Measurements from ENCODE around the gene TMEM9B. TPM values are rescaled to one million over a fixed set of nuclear protein-coding genes. Genes with fewer than 3 reads are reported as not detected.
"Not testable (repeated sequence)": the region's sequence is repeated elsewhere in the genome, so short reads cannot be mapped to it uniquely, and the experiment has no call there.

Gene TMEM9B
- total RNA-seq, 1 donor, result 13.2 TPM

GRCh38 chr11:8979365-8979764 is 15.1 kb upstream of the TMEM9B start:
- not testable (repeated sequence) for DNase-seq (ENCODE audit: low read depth in 2 of 3, low spot score in 2 of 3)

- no peak for DNase-seq (ENCODE audit: low read depth in 2 of 3, low spot score in 2 of 3)
Measured at GRCh38 chr11:8973121-8973520, 8.9 kb upstream of the TMEM9B start.

GRCh38 chr11:8971924-8972316 is 7.7 kb upstream of the TMEM9B start:
- no peak for DNase-seq (ENCODE audit: low read depth in 2 of 3, low spot score in 2 of 3)

- no peak for DNase-seq (ENCODE audit: low read depth in 2 of 3, low spot score in 2 of 3)
Measured at GRCh38 chr11:8971196-8971923, 7.1 kb upstream of the TMEM9B start.

GRCh38 chr11:8967184-8967583 is 2.9 kb upstream of the TMEM9B start:
- no peak for DNase-seq (ENCODE audit: low read depth in 2 of 3, low spot score in 2 of 3)

GRCh38 chr11:8963569-8964323 is 496 bp downstream of the TMEM9B start:
- peak in 2 of 3 donors; percentile 74 to 77 for DNase-seq (ENCODE audit: low read depth in 2 of 3, low spot score in 2 of 3)

GRCh38 chr11:8962841-8963240 is 1.4 kb downstream of the TMEM9B start:
- no peak for DNase-seq (ENCODE audit: low read depth in 2 of 3, low spot score in 2 of 3)

GRCh38 chr11:8961401-8961800 is 2.8 kb downstream of the TMEM9B start:
- DNase-seq (ENCODE audit: low read depth in 2 of 3, low spot score in 2 of 3), result no peak

- DNase-seq (ENCODE audit: low read depth in 2 of 3, low spot score in 2 of 3), result peak in 2 of 3 donors; percentile 66 to 79
Measured at GRCh38 chr11:8959546-8960166, 4.6 kb downstream of the TMEM9B start.

- DNase-seq (ENCODE audit: low read depth in 2 of 3, low spot score in 2 of 3), result no peak
Measured at GRCh38 chr11:8956860-8957259, 7.4 kb downstream of the TMEM9B start.

GRCh38 chr11:8948886-8949285 is 15.4 kb downstream of the TMEM9B start:
- DNase-seq (ENCODE audit: low read depth in 2 of 3, low spot score in 2 of 3), result peak in 2 of 3 donors; percentile 18 to 41

GRCh38 chr11:8947230-8947943 is 16.9 kb downstream of the TMEM9B start:
- DNase-seq (ENCODE audit: low read depth in 2 of 3, low spot score in 2 of 3), result no peak

- DNase-seq (ENCODE audit: low read depth in 2 of 3, low spot score in 2 of 3), result no peak
Measured at GRCh38 chr11:8942518-8943066, 21.6 kb downstream of the TMEM9B start, which contains the start of gene ASCL3. Gene ASCL3 (minus strand): TSS chr11:8943016. CDS start chr11:8938161, 4,855 bp downstream.

- no peak for DNase-seq (ENCODE audit: low read depth in 2 of 3, low spot score in 2 of 3)
Measured at GRCh38 chr11:8941341-8942103, 22.7 kb downstream of the TMEM9B start.

- no peak for DNase-seq (ENCODE audit: low read depth in 2 of 3, low spot score in 2 of 3)
Measured at GRCh38 chr11:8937659-8938058, 26.6 kb downstream of the TMEM9B start.

GRCh38 chr11:8937159-8937558 is 27.1 kb downstream of the TMEM9B start:
- no peak for DNase-seq (ENCODE audit: low read depth in 2 of 3, low spot score in 2 of 3)

- DNase-seq (ENCODE audit: low read depth in 2 of 3, low spot score in 2 of 3), result not testable (repeated sequence)
Measured at GRCh38 chr11:8935789-8936188, 28.5 kb downstream of the TMEM9B start.

- no peak for DNase-seq (ENCODE audit: low read depth in 2 of 3, low spot score in 2 of 3)
Measured at GRCh38 chr11:8934742-8935488, 29.3 kb downstream of the TMEM9B start.

GRCh38 chr11:8933931-8934330 is 30.3 kb downstream of the TMEM9B start:
- DNase-seq (ENCODE audit: low read depth in 2 of 3, low spot score in 2 of 3), result no peak
